Activated CD4-positive, CD25-positive, alpha-beta regulatory T cell treated with anti-CD3 and anti-CD28 coated beads, Interleukin-2, amount 50 U/mL, for 16 hours (primary cell): ENCODE measurements around the gene TENM4.
"Not testable (repeated sequence)": the region's sequence is repeated elsewhere in the genome, so short reads cannot be mapped to it uniquely, and the experiment has no call there.

Source experiments
- DNase-seq: peaks from one replicate; pipeline ENCODE4 v3.0.0-alpha.2; 2020; ENCODE audit warnings: low read depth, low spot score

The TENM4 gene

DNA sequence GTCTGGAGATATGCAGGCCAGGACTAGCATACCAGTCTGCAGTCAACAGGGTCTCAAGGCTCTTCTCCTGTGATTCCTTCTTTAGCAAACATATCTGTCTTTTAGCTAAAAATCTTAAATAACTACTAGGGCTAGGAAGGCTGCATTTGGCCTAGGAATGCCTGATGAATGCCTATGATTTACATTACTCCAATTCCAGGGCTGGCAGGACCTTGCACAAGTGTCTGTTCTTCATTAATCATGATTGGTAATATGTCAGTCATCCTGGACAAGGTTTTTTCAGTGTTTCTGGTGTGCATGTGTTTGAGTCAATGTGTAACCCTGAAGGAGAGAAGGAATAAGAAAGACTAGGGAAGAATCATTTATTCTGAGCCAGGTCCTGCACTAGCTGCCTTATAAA lies 585.7 kb downstream of the TENM4 start:
- DNase-seq: no peak

- DNase-seq: no peak
Observed at GRCh38 chr11:78853521-78853920, 587.3 kb downstream of the TENM4 start.

- no peak for DNase-seq
Observed at GRCh38 chr11:78851878-78852586, 588.8 kb downstream of the TENM4 start.

DNA sequence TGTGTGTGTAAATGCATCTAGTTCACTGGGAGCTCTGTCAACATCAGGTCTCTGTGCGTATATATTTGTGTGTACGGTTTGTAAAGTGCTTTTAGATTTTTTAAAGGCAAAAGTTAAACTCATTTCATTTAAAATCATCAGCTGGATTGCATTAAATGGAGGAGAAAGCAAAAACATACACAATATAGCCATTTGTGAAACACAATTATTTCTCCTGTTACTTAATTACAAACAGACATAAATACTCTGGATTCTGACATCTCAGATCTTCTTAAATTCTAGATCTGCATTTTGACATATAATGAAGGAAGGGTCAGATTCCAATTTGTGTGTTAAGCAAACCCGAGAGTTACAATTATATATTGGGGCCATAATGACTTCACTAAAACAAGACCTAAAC lies 590.8 kb downstream of the TENM4 start:
- DNase-seq: no peak

DNA sequence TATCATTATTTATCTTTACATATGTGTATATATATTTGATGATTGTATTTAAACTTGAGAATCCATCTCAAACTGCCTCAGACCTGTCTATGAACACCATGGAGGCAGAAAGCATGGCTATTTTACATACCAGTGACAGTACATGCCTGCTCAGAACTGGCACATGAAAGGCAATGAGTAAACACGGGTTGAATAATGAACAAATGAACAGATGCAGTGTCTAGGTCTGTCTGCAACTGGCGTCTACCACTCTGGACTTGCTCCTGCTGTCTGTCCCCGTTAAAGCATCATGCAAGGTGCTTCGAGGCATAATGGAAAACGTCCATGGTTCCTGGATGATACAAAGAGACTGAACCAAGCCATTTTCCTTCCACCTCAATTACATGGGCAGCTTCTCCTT lies 594.6 kb downstream of the TENM4 start:
- no peak for DNase-seq

GRCh38 chr11:78845496-78845895 lies 595.3 kb downstream of the TENM4 start:
- DNase-seq: no peak

DNA sequence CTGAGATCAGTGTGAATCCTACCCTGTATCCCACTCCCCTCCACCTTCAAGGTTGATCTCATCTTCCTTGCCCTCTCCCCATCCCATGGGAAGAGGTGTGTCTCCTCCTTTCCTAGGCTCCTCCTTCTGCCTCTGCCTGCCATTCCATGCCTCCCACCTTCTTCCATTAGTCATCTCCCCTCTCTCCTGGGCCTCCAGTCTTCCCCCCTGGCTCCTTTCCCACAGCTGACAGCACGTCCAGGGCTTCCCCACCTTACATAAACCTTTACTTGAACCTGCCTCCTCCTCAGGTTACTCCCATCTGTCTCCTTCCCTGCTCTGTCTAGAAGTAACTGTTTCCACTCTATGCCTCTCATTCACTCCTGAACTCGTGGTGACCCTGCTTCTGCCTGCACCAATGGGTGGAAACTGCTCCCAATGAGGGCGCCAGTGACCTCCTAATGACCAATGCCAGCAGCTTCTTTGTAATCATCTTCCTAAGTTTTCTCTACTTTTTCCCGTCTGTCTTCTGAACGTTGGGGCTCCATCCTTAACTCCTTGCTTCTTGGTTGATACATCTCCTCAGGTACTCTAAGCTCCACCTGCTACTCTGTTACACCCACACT lies 599.3 kb downstream of the TENM4 start:
- DNase-seq: no peak

GRCh38 chr11:78840623-78841022 lies 600.2 kb downstream of the TENM4 start:
- no peak for DNase-seq

DNA sequence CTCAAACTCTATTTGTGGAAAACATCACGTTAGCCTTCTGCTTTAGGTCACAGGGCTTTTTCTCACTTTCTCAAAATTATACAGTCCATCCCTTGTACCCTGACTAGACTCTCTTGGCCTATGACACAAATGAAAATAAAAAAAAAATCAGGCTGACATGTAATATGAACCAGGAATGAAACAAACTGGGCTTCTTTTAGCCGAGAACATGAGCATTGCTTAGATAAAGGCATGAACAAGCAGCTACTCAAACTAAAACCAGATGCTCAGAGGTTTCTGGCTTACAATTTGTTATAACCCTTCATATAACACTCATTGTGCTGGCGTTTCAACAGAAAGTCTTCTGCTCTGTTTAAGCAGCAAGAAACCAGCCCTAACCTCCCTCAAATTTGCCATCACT lies 600.6 kb downstream of the TENM4 start:
- no peak for DNase-seq

- no peak for DNase-seq
Observed at GRCh38 chr11:78838417-78838816, 602.4 kb downstream of the TENM4 start.

- DNase-seq: no peak
Observed at GRCh38 chr11:78835646-78836045, 605.2 kb downstream of the TENM4 start.

DNA sequence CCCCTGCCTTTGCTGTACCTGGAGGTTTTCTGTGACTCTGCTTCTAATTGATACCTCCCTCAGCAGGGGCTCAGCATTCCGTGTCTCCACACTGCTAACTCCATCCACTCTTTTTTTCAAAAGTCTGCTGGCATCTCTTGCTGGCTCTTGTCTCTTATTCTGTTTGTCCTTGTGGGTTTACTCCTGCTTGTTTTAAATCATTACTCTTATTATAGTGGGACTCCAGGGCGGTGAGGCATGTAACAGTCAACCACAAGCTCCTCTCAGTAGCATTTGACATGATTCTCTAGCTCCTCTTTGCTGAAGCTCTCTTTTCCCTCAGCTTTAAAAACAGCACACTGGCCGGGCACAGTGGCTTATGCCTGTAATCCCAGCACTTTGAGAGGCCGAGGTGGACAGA lies 605.9 kb downstream of the TENM4 start:
- DNase-seq: no peak

DNA sequence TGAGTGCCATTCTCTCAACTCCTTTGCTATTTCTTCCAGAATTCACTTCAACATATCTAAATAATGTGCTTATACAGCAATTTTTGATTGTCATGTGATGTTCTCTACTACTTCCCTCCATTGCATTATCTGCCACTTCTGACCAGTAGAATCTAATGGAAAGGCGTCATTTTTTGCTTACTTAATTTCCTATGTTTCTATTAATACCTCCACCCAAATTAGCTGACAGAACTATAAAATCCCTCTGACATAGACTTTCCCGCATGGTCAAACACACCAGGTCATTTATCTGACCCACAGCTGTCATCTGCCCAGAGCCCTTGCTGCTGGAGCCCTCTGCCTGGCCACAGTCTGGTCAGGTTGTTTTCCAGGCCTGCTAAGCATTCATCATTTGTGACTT lies 607.6 kb downstream of the TENM4 start:
- no peak for DNase-seq

GRCh38 chr11:78832226-78832947 lies 608.4 kb downstream of the TENM4 start:
- no peak for DNase-seq

DNA sequence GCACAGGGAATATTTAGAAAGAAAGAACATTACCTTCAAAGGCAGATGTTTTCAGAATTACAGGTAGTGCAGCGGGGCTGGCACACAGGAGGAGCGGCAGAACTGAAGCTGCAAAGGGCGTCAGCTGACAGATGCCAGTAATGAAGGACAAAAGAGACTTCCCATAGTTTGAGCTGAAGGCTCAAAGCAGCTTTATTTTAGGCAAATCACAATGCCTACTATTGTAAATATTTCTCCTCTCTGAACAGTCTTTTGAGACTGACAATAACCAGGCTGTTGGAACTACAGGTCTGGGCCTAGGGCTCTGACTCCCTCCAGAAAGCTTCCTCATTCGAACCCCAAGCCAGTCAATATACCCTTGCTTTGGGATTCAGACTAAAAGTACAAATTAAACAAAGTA lies 609.3 kb downstream of the TENM4 start:
- no peak for DNase-seq

DNA sequence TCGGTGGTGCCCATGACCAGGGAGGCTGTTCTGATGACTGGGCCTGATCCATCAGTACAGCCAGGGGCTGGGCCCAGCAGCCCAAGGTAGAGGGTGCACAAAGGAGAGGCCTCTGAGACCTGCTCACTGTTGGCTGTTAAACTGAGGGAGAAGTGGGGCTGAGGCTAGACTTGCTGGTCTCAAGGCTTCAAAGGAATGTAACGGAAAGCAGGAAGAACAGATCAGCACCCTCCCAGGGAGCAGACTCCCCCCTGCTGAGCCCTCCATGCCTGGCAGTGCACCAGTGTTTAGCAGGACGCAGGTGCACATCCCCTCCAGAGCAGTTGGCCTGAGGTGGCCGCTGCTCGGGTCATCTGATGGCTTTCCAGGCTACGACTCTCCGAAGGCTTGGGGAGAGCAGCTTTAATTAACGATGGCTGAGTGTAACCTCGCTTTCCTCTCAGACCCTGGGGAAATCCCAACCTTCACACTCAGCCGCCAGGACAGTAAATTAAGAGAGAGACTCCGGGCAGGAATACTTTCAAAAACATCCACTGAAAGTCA lies 610.5 kb downstream of the TENM4 start:
- DNase-seq: no peak

- DNase-seq: no peak
Observed at GRCh38 chr11:78829146-78829545, 611.7 kb downstream of the TENM4 start.

DNA sequence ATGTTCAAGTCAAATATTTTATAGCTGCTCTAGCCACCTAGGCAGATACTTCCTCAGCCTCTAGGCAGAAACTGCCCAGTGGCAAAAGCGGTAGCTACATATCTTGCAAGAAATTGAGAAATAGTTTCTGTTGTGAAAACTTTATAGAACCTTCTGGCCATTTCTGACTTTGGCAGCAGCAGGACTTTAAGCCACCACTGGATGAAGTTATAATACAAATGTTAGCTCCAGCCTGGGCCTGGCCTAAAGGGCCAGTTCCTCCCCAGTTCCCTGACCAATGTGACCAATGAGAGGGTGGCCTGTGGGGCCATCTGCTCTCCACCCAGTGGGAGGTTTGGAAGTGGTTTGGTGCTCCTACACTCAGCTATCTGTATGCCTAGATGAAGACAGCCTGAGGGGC lies 612.2 kb downstream of the TENM4 start:
- no peak for DNase-seq

GRCh38 chr11:78827291-78827690 lies 613.5 kb downstream of the TENM4 start:
- DNase-seq: not testable (repeated sequence)

GRCh38 chr11:78825591-78826020 lies 615.2 kb downstream of the TENM4 start:
- no peak for DNase-seq

GRCh38 chr11:78823588-78823987 lies 617.2 kb downstream of the TENM4 start:
- no peak for DNase-seq

- no peak for DNase-seq
Observed at GRCh38 chr11:78822931-78823423, 617.9 kb downstream of the TENM4 start.
